Astrocyte (in vitro differentiated cells and primary cell): ENCODE results near the gene NRIP2.

ENCODE experiments used
- EZH2 ChIP-seq: IDR thresholded peaks from 2 replicates; pipeline ENCODE4 v1.6.1; 2012; ENCODE audit warnings: mild to moderate bottlenecking, low read length, inconsistent platforms; ENCODE audit not compliant: insufficient read depth
- TF ChIP-seq, protein P1 (sequence below): IDR thresholded peaks from 2 replicates; pipeline ENCODE4 v1.5.1; 2011; ENCODE audit warnings: low read depth, mild to moderate bottlenecking, inconsistent platforms, low read length, moderate library complexity; ENCODE audit not compliant: insufficient read depth

DNA sequence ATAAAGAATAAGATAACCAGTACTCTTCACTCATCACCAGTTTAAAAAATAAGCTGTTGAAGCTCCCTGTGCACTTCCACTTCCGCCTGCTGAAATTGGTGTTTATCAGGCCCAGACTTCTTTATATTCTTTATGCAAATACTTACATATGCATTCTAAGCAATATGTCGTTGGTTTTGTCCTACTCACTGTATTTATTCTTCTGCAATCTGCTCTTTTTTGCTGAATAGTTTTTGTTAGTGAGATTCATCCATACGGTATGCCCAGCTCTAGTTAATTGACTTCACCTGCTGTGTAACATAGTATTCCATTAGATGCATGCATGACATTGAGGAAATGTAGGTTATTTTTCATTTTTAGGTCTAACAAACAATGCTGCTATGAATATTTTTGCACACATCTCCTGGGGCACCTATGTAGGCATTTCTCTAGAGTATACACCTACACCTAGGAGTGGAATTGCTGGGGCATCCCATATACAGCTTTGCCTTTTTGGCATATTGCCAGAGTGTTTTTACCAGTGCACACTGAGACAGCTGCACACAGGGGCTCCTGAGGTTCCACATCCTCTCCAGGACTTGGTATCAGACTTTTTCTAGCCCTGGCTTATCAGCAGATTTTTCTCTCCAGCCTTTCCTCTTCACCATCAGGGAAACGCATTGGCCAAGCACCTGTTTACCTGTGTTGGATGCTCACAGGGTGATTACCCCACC lies 1.0 kb upstream of the NRIP2 start:
- TF ChIP-seq, protein P1, sequence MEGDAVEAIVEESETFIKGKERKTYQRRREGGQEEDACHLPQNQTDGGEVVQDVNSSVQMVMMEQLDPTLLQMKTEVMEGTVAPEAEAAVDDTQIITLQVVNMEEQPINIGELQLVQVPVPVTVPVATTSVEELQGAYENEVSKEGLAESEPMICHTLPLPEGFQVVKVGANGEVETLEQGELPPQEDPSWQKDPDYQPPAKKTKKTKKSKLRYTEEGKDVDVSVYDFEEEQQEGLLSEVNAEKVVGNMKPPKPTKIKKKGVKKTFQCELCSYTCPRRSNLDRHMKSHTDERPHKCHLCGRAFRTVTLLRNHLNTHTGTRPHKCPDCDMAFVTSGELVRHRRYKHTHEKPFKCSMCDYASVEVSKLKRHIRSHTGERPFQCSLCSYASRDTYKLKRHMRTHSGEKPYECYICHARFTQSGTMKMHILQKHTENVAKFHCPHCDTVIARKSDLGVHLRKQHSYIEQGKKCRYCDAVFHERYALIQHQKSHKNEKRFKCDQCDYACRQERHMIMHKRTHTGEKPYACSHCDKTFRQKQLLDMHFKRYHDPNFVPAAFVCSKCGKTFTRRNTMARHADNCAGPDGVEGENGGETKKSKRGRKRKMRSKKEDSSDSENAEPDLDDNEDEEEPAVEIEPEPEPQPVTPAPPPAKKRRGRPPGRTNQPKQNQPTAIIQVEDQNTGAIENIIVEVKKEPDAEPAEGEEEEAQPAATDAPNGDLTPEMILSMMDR, result no peak
- no peak for TF ChIP-seq EZH2
